Upper lobe of left lung (tissue), 6 donors: ENCODE results near the gene ARID4B. TPM values are rescaled to one million over a fixed set of nuclear protein-coding genes. Genes with fewer than 3 reads are reported as not detected.
"Not testable (repeated sequence)": the region's sequence is repeated elsewhere in the genome, so short reads cannot be mapped to it uniquely, and the experiment has no call there.

Experiments used
- ATAC-seq, 2 donors: fragments of 200-7000 bp; cut with Tn5 transposase; one replicate each; pipeline ENCODE4 v1.9.1; 2022; ENCODE audit warnings: mild to moderate bottlenecking in 2 of 2, moderate library complexity in 2 of 2; ENCODE audit not compliant: low FRiP score in 2 of 2
- DNase-seq, 2 donors: peaks; one replicate each; pipeline ENCODE4 v3.0.0-alpha.2; 2019 to 2020
- H3K27ac ChIP-seq, 4 donors: fragments of 200-600 bp; sonication (generic); one replicate each; pipeline ENCODE4 v1.5.1; 2016 to 2019
- H3K27me3 ChIP-seq, 4 donors: fragments of 200-600 bp; sonication (generic); one replicate each; pipeline ENCODE4 v1.5.1; 2017 to 2019
- H3K36me3 ChIP-seq, 4 donors: fragments of 200-600 bp; sonication (generic); one replicate each; pipeline ENCODE4 v1.5.1; 2016 to 2019
- H3K4me1 ChIP-seq, 4 donors: fragments of 200-600 bp; sonication (generic); one replicate each; pipeline ENCODE4 v1.5.1; 2018 to 2019
- H3K4me3 ChIP-seq, 4 donors: fragments of 200-600 bp; sonication (generic); one replicate each; pipeline ENCODE4 v1.5.1; 2017 to 2019; ENCODE audit warnings: mild to moderate bottlenecking in 2 of 4, moderate library complexity in 1 of 4
- H3K9me3 ChIP-seq, 4 donors: fragments of 200-600 bp; sonication (generic); one replicate each; pipeline ENCODE4 v1.5.1; 2018 to 2019
- EP300 ChIP-seq, 4 donors: sonication (generic); formaldehyde crosslinking; IDR thresholded peaks; one replicate each; pipeline ENCODE4 v1.5.1; 2017; ENCODE audit warnings: antibody characterized with exemption in 4 of 4, control low read depth in 2 of 4
- POLR2A ChIP-seq, 4 donors: fragments of 450-650 bp; IDR thresholded peaks; one replicate each; pipeline ENCODE4 v1.5.1; 2016 to 2017; ENCODE audit warnings: antibody characterized with exemption in 4 of 4, mild to moderate bottlenecking in 2 of 4
- POLR2AphosphoS5 ChIP-seq, 2 donors: sonication (generic); formaldehyde crosslinking; IDR thresholded peaks; one replicate each; pipeline ENCODE4 v1.5.1; 2017; ENCODE audit warnings: antibody characterized with exemption in 2 of 2
- WGBS, 2 donors: methylation state at CpG; one replicate each; pipeline ENCODE4 v1.1.5; 2017 to 2018; 5-methylcytosine and 5-hydroxymethylcytosine counted together
- total RNA-seq, 6 donors: library from RNA; depleted of rRNA in 4 of 6; stranded (reverse); fragments of >200 nt in 4 of 6; gene quantifications; one replicate each; pipeline versions ENCODE4 v1.1.0 to v1.2.1, GENCODE V29; 2016 to 2021
- TF ChIP-seq, protein P1 (sequence below), 6 experiments: fragments of 450-650 bp in 4 of 6; fragments of 200-600 bp in 2 of 6; sonication (generic) in 2 of 6; IDR thresholded peaks; one replicate each; pipeline ENCODE4 v1.5.1; 2016 to 2019; ENCODE audit warnings: antibody characterized with exemption in 6 of 6
- donor health status: DM: no; HTN: no; CAD: no; lungs with moderate emphysema.
- donor health status: DM: no; HTN: yes; CAD: no; lungs with severe emphysema.

The ARID4B gene
- total RNA-seq, 6 donors from 2014 or later = 31.1 to 90.1 (median 51.3) TPM

DNA sequence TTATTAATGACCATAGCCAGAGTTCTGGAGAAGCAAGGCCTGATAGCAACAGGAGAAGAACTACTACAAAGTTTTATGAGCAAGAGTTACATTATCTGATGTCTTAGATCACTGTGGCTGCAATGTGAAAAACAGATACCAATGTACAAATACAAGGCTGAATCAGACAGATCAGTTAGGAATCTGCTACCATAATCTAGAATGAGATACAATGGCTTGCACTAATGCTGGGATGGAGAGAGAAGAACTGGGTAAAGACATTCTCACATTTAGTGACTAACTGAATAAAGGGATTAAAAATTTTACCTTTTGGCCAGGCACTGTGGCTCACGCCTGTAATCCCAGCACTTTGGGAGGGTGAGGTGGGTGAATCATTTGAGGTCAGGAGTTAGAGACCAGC lies 41.3 kb downstream of the ARID4B start:
- Histone ChIP-seq H3K27ac (no peak overlapping the region), H3K36me3 (no peaks in the 10 kb centered on the region), H3K9me3 (no peaks in the 10 kb centered on the region), H3K4me3 (no peak overlapping the region), H3K27me3 (no peaks in the 10 kb centered on the region), H3K4me1 (peaks cover 5 to 54% (median 22%) of the 10 kb centered on the region in 4 donors)
- 94 to 100% methylated on average over 1 of the region's 1 CpG for WGBS, 2 donors
- DNase-seq (no peak), ATAC-seq (no peak)
- no peak for TF ChIP-seq EP300 (IDR thresholded peaks at IDR 0.05)
- TF ChIP-seq POLR2A (IDR thresholded peaks at IDR 0.05) = no peak
- TF ChIP-seq, protein P1, sequence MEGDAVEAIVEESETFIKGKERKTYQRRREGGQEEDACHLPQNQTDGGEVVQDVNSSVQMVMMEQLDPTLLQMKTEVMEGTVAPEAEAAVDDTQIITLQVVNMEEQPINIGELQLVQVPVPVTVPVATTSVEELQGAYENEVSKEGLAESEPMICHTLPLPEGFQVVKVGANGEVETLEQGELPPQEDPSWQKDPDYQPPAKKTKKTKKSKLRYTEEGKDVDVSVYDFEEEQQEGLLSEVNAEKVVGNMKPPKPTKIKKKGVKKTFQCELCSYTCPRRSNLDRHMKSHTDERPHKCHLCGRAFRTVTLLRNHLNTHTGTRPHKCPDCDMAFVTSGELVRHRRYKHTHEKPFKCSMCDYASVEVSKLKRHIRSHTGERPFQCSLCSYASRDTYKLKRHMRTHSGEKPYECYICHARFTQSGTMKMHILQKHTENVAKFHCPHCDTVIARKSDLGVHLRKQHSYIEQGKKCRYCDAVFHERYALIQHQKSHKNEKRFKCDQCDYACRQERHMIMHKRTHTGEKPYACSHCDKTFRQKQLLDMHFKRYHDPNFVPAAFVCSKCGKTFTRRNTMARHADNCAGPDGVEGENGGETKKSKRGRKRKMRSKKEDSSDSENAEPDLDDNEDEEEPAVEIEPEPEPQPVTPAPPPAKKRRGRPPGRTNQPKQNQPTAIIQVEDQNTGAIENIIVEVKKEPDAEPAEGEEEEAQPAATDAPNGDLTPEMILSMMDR (IDR thresholded peaks at IDR 0.05) = no peak
- no peak for TF ChIP-seq POLR2AphosphoS5 (IDR thresholded peaks at IDR 0.05)

DNA sequence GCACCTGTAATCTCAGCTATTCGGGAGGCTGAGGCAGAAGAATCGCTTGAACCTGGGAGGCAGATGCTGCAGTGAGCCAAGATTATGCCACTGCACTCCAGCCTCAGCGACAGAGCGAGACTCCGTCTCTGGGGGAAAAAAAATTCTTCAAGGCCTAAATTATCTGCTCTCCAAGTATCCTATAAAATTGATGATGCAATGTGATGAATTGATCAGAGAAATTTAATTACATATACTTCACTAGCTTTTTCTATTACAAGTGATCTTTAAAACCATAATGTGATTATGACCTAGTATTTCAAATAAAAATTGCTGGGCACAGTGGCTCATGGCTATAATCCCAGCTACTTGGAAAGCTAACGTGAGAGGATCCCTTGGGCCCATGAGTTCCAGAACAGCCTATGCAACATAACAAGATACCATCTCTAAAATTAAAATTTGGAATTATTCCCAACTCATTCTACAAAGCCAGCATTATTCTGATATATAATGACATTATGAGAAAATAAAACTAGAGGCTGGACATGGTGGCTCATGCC lies 43.7 kb downstream of the ARID4B start:
- DNase-seq = no peak
- TF ChIP-seq POLR2A (IDR thresholded peaks at IDR 0.05) (no peak), EP300 (IDR thresholded peaks at IDR 0.05) (no peak), POLR2AphosphoS5 (IDR thresholded peaks at IDR 0.05) (no peak)
- TF ChIP-seq, protein P1 (IDR thresholded peaks at IDR 0.05) = no peak
- Histone ChIP-seq H3K36me3 (no peaks in the 10 kb centered on the region), H3K9me3 (no peaks in the 10 kb centered on the region), H3K27ac (no peak overlapping the region), H3K4me3 (no peak overlapping the region), H3K4me1 (peaks cover 11 to 51% (median 24%) of the 10 kb centered on the region in 4 donors), H3K27me3 (no peaks in the 10 kb centered on the region)
- WGBS, 2 donors = 94 to 96% methylated on average over 6 of the region's 6 CpGs
- ATAC-seq = no peak

- H3K36me3 ChIP-seq, H3K27me3 ChIP-seq, H3K4me3 ChIP-seq, DNase-seq, H3K27ac ChIP-seq, H3K9me3 ChIP-seq, ATAC-seq: not testable (repeated sequence)
- WGBS, 2 donors = 91% methylated on average over 13 of the region's 13 CpGs
- peaks cover 11 to 51% (median 24%) of the 10 kb centered on the region in 4 donors for H3K4me1 ChIP-seq
Measured at GRCh38 chr1:235283636-235284035, 44.3 kb downstream of the ARID4B start.

GRCh38 chr1:235280467-235280866 lies 47.5 kb downstream of the ARID4B start:
- 94 to 95% methylated on average over 10 to 15 of the region's 15 CpGs for WGBS, 2 donors

DNA sequence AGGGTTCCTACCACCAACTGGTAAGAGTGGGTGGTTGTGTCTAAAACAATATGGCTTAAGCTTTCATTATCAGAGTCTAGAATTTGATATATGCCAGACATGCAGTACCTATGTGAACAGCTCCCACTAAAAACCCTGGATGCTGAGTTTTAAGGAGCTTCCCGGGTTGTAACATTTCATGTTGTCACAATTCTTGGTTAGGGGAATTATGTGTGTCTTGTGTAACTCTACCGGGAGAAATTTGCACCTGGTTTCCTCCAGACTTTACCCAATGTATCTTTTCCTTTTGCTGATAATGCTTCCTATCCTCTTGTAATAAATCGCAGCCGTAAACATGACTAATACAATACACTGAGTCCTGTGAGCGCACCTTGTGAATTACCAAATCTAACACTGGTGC lies 48.3 kb downstream of the ARID4B start:
- peaks cover 3 to 43% (median 23%) of the 10 kb centered on the region in 4 donors for H3K4me1 ChIP-seq
- no peak overlapping the region for H3K4me3 ChIP-seq
- no peak for DNase-seq
- no peak for ATAC-seq
- no peaks in the 10 kb centered on the region for H3K9me3 ChIP-seq
- H3K27me3 ChIP-seq = no peaks in the 10 kb centered on the region
- no peak overlapping the region for H3K27ac ChIP-seq
- TF ChIP-seq EP300 (IDR thresholded peaks at IDR 0.05) (no peak), POLR2AphosphoS5 (IDR thresholded peaks at IDR 0.05) (no peak), POLR2A (IDR thresholded peaks at IDR 0.05) (no peak)
- TF ChIP-seq, protein P1 (IDR thresholded peaks at IDR 0.05) = no peak
- H3K36me3 ChIP-seq = no peaks in the 10 kb centered on the region
- 72 to 85% methylated on average over 5 of the region's 5 CpGs for whole genome bisulfite sequencing, 2 donors

More at GRCh38 chr1:235280467-235280866, 47.5 kb downstream of the ARID4B start:
- Histone ChIP-seq H3K27me3 (no peaks in the 10 kb centered on the region), H3K9me3 (no peaks in the 10 kb centered on the region), H3K36me3 (no peaks in the 10 kb centered on the region), H3K27ac (no peak overlapping the region), H3K4me1 (peaks cover 3 to 42% (median 20%) of the 10 kb centered on the region in 4 donors), H3K4me3 (no peak overlapping the region)
- DNase-seq (peak in 1 of 2 donors; percentile 58), ATAC-seq (no peak)
- TF ChIP-seq, protein P1 (IDR thresholded peaks at IDR 0.05) = no peak
- TF ChIP-seq EP300 (IDR thresholded peaks at IDR 0.05) (no peak), POLR2A (IDR thresholded peaks at IDR 0.05) (no peak), POLR2AphosphoS5 (IDR thresholded peaks at IDR 0.05) (no peak)
